K562 (cell line): ENCODE measurements around the gene BRSK1.

Experiments
- SETDB1 ChIP-seq: IDR thresholded peaks from one replicate; pipeline ENCODE4 v1.6.1; 2012; ENCODE audit warnings: low read length, control low read depth, inconsistent platforms
- TF ChIP-seq, protein P1 (sequence below), 2 experiments: fragments of 450-650 bp; formaldehyde crosslinking in 1 of 2; IDR thresholded peaks; 2 replicates each; pipeline versions ENCODE4 v1.4.0 to v1.6.1; 2014 to 2020; ENCODE audit warnings: mild to moderate bottlenecking in 2 of 2, borderline replicate concordance in 1 of 2, low read depth in 1 of 2

DNA sequence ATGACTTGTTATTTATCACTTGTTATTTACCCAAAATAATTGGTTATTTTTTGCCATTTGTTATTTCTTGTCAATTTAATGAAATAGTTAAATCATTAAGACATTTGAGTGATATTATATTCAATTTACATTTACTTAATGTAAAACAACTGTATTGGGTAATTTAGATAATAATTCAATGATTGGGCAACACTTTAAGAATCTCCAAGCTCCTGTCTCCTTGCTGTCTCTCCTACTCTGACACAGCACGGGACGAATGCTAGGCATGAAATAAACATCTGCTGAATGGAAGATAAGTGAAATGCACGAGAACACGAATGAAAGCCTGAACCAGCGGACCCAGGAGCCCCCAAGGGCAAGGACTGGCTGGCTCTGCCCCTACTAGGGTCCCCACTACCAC is 19.3 kb upstream of the BRSK1 start:
- no peak for TF ChIP-seq SETDB1
- TF ChIP-seq, protein P1, sequence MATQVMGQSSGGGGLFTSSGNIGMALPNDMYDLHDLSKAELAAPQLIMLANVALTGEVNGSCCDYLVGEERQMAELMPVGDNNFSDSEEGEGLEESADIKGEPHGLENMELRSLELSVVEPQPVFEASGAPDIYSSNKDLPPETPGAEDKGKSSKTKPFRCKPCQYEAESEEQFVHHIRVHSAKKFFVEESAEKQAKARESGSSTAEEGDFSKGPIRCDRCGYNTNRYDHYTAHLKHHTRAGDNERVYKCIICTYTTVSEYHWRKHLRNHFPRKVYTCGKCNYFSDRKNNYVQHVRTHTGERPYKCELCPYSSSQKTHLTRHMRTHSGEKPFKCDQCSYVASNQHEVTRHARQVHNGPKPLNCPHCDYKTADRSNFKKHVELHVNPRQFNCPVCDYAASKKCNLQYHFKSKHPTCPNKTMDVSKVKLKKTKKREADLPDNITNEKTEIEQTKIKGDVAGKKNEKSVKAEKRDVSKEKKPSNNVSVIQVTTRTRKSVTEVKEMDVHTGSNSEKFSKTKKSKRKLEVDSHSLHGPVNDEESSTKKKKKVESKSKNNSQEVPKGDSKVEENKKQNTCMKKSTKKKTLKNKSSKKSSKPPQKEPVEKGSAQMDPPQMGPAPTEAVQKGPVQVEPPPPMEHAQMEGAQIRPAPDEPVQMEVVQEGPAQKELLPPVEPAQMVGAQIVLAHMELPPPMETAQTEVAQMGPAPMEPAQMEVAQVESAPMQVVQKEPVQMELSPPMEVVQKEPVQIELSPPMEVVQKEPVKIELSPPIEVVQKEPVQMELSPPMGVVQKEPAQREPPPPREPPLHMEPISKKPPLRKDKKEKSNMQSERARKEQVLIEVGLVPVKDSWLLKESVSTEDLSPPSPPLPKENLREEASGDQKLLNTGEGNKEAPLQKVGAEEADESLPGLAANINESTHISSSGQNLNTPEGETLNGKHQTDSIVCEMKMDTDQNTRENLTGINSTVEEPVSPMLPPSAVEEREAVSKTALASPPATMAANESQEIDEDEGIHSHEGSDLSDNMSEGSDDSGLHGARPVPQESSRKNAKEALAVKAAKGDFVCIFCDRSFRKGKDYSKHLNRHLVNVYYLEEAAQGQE (IDR thresholded peaks at IDR 0.05; ENCODE audit: borderline replicate concordance) = no peak
- TF ChIP-seq, protein P1 (CRISPR knock-in tag; IDR thresholded peaks at IDR 0.05; ENCODE audit: low read depth) = no peak
